BLaER1 (cell line): Measurements from ENCODE around the gene CNBD2.
"Not testable (repeated sequence)": the region's sequence is repeated elsewhere in the genome, so short reads cannot be mapped to it uniquely, and the experiment has no call there.

Experiments used
- H3K27ac ChIP-seq: shearing (Covaris generic); formaldehyde crosslinking; 2 replicates; pipeline ENCODE4 v1.8.1; 2022
- H3K27me3 ChIP-seq: shearing (Covaris generic); formaldehyde crosslinking; 2 replicates; pipeline ENCODE4 v1.8.1; 2022
- H3K36me3 ChIP-seq: shearing (Covaris generic); formaldehyde crosslinking; 2 replicates; pipeline ENCODE4 v1.8.1; 2022
- H3K4me1 ChIP-seq: shearing (Covaris generic); formaldehyde crosslinking; 2 replicates; pipeline ENCODE4 v1.8.1; 2022
- H3K4me2 ChIP-seq: shearing (Covaris generic); formaldehyde crosslinking; 2 replicates; pipeline ENCODE4 v1.8.1; 2022
- H3K4me3 ChIP-seq: shearing (Covaris generic); formaldehyde crosslinking; 2 replicates; pipeline ENCODE4 v1.8.1; 2022
- H3K9ac ChIP-seq: shearing (Covaris generic); formaldehyde crosslinking; 2 replicates; pipeline ENCODE4 v1.8.1; 2022
- H3K9me3 ChIP-seq: shearing (Covaris generic); formaldehyde crosslinking; 2 replicates; pipeline ENCODE4 v1.8.1; 2022
- H4K20me1 ChIP-seq: shearing (Covaris generic); formaldehyde crosslinking; 2 replicates; pipeline ENCODE4 v1.8.1; 2022
- Cebpa-rat ChIP-seq: shearing (Covaris generic); IDR thresholded peaks from 2 replicates; pipeline ENCODE4 v1.8.1; 2022

Gene CNBD2

DNA sequence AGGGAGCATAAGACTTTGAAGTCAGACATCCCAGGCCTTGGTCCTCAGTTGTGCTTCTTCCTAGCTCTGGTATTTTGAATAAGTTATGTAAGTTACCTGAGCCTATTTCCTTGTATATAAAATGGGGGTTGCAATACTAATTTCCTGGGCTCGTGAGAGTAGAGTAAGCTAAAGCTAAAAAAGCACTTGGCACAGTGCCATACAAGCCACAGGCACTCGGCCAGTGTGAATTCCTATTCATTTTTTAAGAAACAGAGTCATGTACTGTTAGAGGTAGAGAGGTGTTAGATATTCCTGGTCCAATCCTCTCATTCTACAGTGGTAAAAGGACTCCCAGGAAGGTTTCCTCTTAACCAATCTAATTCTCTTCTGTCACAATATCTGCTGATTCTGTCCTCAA lies 106.6 kb downstream of the CNBD2 start:
- H3K36me3 ChIP-seq, result no peaks in the 10 kb centered on the region
- no peaks in the 10 kb centered on the region for H3K4me1 ChIP-seq
- peaks cover 8% of the 10 kb centered on the region for H3K9me3 ChIP-seq
- no peak overlapping the region for H3K4me2 ChIP-seq
- H3K4me3 ChIP-seq, result no peak overlapping the region
- H4K20me1 ChIP-seq, result no peaks in the 10 kb centered on the region
- no peak for TF ChIP-seq Cebpa-rat
- H3K27me3 ChIP-seq, result no peaks in the 10 kb centered on the region
- H3K27ac ChIP-seq, result no peak overlapping the region
- H3K9ac ChIP-seq, result no peak overlapping the region

DNA sequence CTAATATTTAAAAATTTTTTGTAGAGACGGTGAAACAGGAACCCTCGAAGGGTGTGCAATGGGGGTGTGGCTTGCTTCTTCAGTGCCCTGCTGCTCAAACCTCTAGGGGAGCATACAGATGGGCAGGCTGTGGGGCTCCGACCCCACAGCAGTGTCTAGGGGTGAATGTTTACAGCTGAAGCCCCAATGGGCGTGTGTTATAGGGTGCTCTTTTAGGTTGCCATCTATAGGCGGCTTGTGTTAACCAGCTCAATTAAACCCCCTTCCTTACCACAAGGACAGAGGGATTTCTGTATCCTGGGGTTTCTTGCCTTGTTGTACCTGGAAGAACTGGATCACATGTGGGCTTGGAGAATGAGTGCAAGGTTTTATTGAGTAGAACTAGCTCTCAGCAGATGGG lies 109.4 kb downstream of the CNBD2 start:
- H3K36me3 ChIP-seq, H3K27me3 ChIP-seq, H4K20me1 ChIP-seq, H3K4me3 ChIP-seq, H3K4me1 ChIP-seq, H3K27ac ChIP-seq, H3K4me2 ChIP-seq, H3K9me3 ChIP-seq, H3K9ac ChIP-seq: not testable (repeated sequence)

DNA sequence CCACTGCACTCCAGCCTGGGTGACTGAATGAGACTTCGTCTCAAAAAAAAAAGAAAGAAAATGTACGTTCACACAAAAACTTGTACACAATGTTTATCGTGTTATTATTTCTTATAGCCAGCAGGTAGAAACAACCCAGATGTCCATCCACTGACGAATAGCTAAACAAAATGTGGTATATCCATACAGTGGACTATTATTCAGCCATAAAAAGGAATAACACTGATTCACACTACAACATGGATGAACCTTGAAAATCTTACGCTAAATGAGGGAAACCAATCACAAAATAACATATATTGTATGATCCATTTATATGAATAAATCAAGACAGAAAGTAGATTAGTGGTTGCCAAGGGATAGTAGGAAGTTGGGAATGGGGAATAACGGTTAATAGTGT lies 111.1 kb downstream of the CNBD2 start:
- H3K36me3 ChIP-seq, result no peaks in the 10 kb centered on the region
- no peak overlapping the region for H3K27ac ChIP-seq
- H3K4me3 ChIP-seq, result no peak overlapping the region
- no peaks in the 10 kb centered on the region for H3K27me3 ChIP-seq
- TF ChIP-seq Cebpa-rat, result no peak
- H3K4me2 ChIP-seq, result no peak overlapping the region
- H3K4me1 ChIP-seq, result no peaks in the 10 kb centered on the region
- H4K20me1 ChIP-seq, result no peaks in the 10 kb centered on the region
- peaks cover 11% of the 10 kb centered on the region for H3K9me3 ChIP-seq
- H3K9ac ChIP-seq, result no peak overlapping the region

DNA sequence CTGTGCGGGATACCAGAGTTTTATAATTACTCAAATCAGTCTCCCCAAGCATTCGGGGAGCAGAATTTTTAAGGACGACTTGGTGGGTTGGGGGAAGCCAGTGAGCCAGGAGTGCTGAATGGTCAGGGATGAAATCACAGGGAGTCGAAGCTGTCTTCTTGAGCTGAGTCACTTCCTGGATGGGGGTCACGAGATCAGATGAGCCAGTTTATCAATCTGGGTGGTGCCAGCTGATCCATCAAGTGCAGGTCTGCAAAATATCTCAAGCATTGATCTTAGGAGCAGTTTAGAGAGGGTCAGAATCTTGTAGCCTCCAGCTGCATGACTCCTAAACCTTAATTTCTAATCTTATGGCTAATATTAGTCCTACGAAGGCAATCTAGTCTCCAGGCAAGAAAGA lies 111.6 kb downstream of the CNBD2 start:
- H3K27me3 ChIP-seq, H4K20me1 ChIP-seq, H3K27ac ChIP-seq, H3K4me1 ChIP-seq, H3K4me2 ChIP-seq, H3K4me3 ChIP-seq, H3K36me3 ChIP-seq, H3K9ac ChIP-seq: not testable (repeated sequence)
- H3K9me3 ChIP-seq, result peaks cover 12% of the 10 kb centered on the region
